A549 (cell line): ENCODE measurements around the gene RAB8B.

Experiments used
- CEBPB ChIP-seq, 2 experiments: fragments of >200 bp in 1 of 2; sonication (Bioruptor Twin) in 1 of 2; formaldehyde crosslinking in 1 of 2; IDR thresholded peaks; 2 replicates each; pipeline ENCODE4 v1.6.1; 2012 to 2016
- EHMT2 ChIP-seq: fragments of 200-600 bp; sonication (generic); IDR thresholded peaks from 2 replicates; pipeline ENCODE4 v1.6.1; 2016; ENCODE audit warnings: antibody characterized with exemption, low read depth, mild to moderate bottlenecking, moderate library complexity
- KDM5A ChIP-seq: fragments of 200-600 bp; sonication (generic); IDR thresholded peaks from 2 replicates; pipeline ENCODE4 v1.6.1; 2016; ENCODE audit warnings: antibody characterized with exemption, mild to moderate bottlenecking
- MAFK ChIP-seq: fragments of 450-650 bp; IDR thresholded peaks from 2 replicates; pipeline ENCODE4 v1.6.1; 2014; ENCODE audit not compliant: partially characterized antibody
- NFE2L2 ChIP-seq: fragments of 150-350 bp; conservative IDR thresholded peaks from 2 replicates; pipeline ENCODE4 v1.6.1; 2014; ENCODE audit warnings: low read length
- NR3C1 ChIP-seq: fragments of >200 bp; sonication (Bioruptor Twin); formaldehyde crosslinking; IDR thresholded peaks from 3 replicates; pipeline ENCODE4 v1.6.1; 2017
- RAD21 ChIP-seq, 2 experiments: fragments of >200 bp in 1 of 2; sonication (Bioruptor Twin) in 1 of 2; formaldehyde crosslinking in 1 of 2; IDR thresholded peaks in 1 of 2; conservative IDR thresholded peaks in 1 of 2; 2 replicates in 1 of 2; 3 replicates in 1 of 2; pipeline ENCODE4 v1.6.1; 2012 to 2018; ENCODE audit warnings: inconsistent platforms in 1 of 2
- RFX5 ChIP-seq: fragments of 450-650 bp; IDR thresholded peaks from 2 replicates; pipeline ENCODE4 v1.7.1; 2014; ENCODE audit warnings: antibody characterized with exemption, mild to moderate bottlenecking, moderate library complexity
- SMC3 ChIP-seq: fragments of >200 bp; sonication (Bioruptor Twin); formaldehyde crosslinking; IDR thresholded peaks from 3 replicates; pipeline ENCODE4 v1.6.1; 2018; ENCODE audit warnings: inconsistent platforms
- ZFP36 ChIP-seq: fragments of 450-650 bp; IDR thresholded peaks from 2 replicates; pipeline ENCODE4 v1.6.1; 2014; ENCODE audit warnings: borderline replicate concordance; ENCODE audit not compliant: partially characterized antibody
- TF ChIP-seq, protein P1 (sequence below): fragments of >200 bp; sonication (Bioruptor Twin); formaldehyde crosslinking; IDR thresholded peaks from 3 replicates; pipeline ENCODE4 v1.5.1; 2016
- TF ChIP-seq, protein P2 (sequence below): fragments of 200-600 bp; sonication (generic); IDR thresholded peaks from 2 replicates; pipeline ENCODE4 v1.6.1; 2016; ENCODE audit warnings: antibody characterized with exemption, mild to moderate bottlenecking, moderate library complexity
- TF ChIP-seq, protein P3 (sequence below): fragments of 450-650 bp; IDR thresholded peaks from 2 replicates; pipeline ENCODE4 v1.6.1; 2014; ENCODE audit warnings: antibody characterized with exemption

DNA sequence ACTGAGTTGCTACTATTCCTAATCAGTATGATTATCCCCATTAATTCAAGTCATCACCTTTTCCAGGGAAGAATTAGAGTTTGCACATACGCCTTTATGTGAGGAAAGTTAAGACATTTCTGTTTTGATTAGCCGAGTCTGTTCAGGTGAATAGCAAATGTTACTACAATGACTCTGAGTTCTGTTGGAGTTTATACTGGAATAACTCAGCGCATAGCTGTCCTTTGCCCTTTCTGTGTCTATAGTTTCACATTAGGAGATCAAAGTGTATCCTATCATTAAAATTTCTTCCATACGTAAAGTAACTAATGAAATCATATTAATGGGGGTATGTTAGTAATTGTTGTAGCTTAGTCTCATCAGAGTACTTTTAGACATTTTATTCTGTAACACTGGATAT, 4.9 kb downstream of the RAB8B start:
- TF ChIP-seq, protein P1, sequence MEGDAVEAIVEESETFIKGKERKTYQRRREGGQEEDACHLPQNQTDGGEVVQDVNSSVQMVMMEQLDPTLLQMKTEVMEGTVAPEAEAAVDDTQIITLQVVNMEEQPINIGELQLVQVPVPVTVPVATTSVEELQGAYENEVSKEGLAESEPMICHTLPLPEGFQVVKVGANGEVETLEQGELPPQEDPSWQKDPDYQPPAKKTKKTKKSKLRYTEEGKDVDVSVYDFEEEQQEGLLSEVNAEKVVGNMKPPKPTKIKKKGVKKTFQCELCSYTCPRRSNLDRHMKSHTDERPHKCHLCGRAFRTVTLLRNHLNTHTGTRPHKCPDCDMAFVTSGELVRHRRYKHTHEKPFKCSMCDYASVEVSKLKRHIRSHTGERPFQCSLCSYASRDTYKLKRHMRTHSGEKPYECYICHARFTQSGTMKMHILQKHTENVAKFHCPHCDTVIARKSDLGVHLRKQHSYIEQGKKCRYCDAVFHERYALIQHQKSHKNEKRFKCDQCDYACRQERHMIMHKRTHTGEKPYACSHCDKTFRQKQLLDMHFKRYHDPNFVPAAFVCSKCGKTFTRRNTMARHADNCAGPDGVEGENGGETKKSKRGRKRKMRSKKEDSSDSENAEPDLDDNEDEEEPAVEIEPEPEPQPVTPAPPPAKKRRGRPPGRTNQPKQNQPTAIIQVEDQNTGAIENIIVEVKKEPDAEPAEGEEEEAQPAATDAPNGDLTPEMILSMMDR = no peak
- TF ChIP-seq KDM5A (no peak), EHMT2 (no peak), RAD21 (conservative IDR thresholded peaks at IDR 0.05 in 1 of 2, IDR thresholded peaks at IDR 0.05 in 1 of 2) (no peak), CEBPB (IDR thresholded peaks at IDR 0.05) (no peak), ZFP36 (no peak), NR3C1 (no peak), RFX5 (no peak), SMC3 (no peak), NFE2L2 (no peak), MAFK (no peak)
- TF ChIP-seq, protein P2, sequence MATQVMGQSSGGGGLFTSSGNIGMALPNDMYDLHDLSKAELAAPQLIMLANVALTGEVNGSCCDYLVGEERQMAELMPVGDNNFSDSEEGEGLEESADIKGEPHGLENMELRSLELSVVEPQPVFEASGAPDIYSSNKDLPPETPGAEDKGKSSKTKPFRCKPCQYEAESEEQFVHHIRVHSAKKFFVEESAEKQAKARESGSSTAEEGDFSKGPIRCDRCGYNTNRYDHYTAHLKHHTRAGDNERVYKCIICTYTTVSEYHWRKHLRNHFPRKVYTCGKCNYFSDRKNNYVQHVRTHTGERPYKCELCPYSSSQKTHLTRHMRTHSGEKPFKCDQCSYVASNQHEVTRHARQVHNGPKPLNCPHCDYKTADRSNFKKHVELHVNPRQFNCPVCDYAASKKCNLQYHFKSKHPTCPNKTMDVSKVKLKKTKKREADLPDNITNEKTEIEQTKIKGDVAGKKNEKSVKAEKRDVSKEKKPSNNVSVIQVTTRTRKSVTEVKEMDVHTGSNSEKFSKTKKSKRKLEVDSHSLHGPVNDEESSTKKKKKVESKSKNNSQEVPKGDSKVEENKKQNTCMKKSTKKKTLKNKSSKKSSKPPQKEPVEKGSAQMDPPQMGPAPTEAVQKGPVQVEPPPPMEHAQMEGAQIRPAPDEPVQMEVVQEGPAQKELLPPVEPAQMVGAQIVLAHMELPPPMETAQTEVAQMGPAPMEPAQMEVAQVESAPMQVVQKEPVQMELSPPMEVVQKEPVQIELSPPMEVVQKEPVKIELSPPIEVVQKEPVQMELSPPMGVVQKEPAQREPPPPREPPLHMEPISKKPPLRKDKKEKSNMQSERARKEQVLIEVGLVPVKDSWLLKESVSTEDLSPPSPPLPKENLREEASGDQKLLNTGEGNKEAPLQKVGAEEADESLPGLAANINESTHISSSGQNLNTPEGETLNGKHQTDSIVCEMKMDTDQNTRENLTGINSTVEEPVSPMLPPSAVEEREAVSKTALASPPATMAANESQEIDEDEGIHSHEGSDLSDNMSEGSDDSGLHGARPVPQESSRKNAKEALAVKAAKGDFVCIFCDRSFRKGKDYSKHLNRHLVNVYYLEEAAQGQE = no peak
- TF ChIP-seq, protein P3, sequence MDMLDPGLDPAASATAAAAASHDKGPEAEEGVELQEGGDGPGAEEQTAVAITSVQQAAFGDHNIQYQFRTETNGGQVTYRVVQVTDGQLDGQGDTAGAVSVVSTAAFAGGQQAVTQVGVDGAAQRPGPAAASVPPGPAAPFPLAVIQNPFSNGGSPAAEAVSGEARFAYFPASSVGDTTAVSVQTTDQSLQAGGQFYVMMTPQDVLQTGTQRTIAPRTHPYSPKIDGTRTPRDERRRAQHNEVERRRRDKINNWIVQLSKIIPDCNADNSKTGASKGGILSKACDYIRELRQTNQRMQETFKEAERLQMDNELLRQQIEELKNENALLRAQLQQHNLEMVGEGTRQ = no peak
